Mesendoderm (in vitro differentiated cells): ENCODE measurements around the gene TMEM179.

ENCODE experiments used
- DNase-seq: peaks from one replicate; pipeline ENCODE4 v3.0.0; 2013
- H2AK5ac ChIP-seq: 2 replicates; pipeline ENCODE4 v1.6.1; 2013; ENCODE audit warnings: low read length, inconsistent platforms
- H2BK120ac ChIP-seq: 2 replicates; pipeline ENCODE4 v1.6.1; 2013; ENCODE audit warnings: low read depth, mild to moderate bottlenecking, low read length, moderate library complexity, mixed read lengths
- H2BK15ac ChIP-seq: replicated peaks from 2 replicates; pipeline ENCODE4 v1.6.1; 2013; ENCODE audit warnings: low read depth, mild to moderate bottlenecking, moderate library complexity
- H2BK5ac ChIP-seq: 2 replicates; pipeline ENCODE4 v1.6.1; 2013; ENCODE audit warnings: low read length, inconsistent platforms
- H3K18ac ChIP-seq: 2 replicates; pipeline ENCODE4 v1.6.1; 2013; ENCODE audit warnings: mild to moderate bottlenecking, low read length, mixed read lengths
- H3K23ac ChIP-seq: one replicate; pipeline ENCODE4 v1.6.1; 2013; ENCODE audit warnings: low read length
- H3K27ac ChIP-seq: 2 replicates; pipeline ENCODE4 v1.5.1; 2013; ENCODE audit warnings: low read depth, mild to moderate bottlenecking, inconsistent platforms, low read length, moderate library complexity
- H3K27me3 ChIP-seq: 2 replicates; pipeline ENCODE4 v1.6.1; 2013; ENCODE audit warnings: low read length, control low read depth, mild to moderate bottlenecking, inconsistent platforms; ENCODE audit not compliant: insufficient read depth, poor library complexity
- H3K36me3 ChIP-seq: 2 replicates; pipeline ENCODE4 v1.6.1; 2013; ENCODE audit warnings: low read length, inconsistent platforms; ENCODE audit not compliant: control insufficient read depth, insufficient read depth
- H3K4ac ChIP-seq: one replicate; pipeline ENCODE4 v1.6.1; 2013; ENCODE audit warnings: low read depth, mild to moderate bottlenecking, low read length, moderate library complexity
- H3K4me1 ChIP-seq: 2 replicates; pipeline ENCODE4 v1.6.1; 2013; ENCODE audit warnings: low read depth, low read length, inconsistent platforms; ENCODE audit not compliant: control insufficient read depth
- H3K4me2 ChIP-seq: 2 replicates; pipeline ENCODE4 v1.6.1; 2013; ENCODE audit warnings: low read length
- H3K4me3 ChIP-seq: 2 replicates; pipeline ENCODE4 v1.5.1; 2013; ENCODE audit warnings: mild to moderate bottlenecking, low read length
- H3K56ac ChIP-seq: one replicate; pipeline ENCODE4 v1.6.1; 2013; ENCODE audit warnings: low read length
- H3K79me1 ChIP-seq: 2 replicates; pipeline ENCODE4 v1.6.1; 2013; ENCODE audit warnings: low read length, inconsistent platforms
- H3K79me2 ChIP-seq: 2 replicates; pipeline ENCODE4 v1.6.1; 2013; ENCODE audit warnings: mild to moderate bottlenecking, low read length; ENCODE audit not compliant: control insufficient read depth, insufficient read depth
- H3K9ac ChIP-seq: 2 replicates; pipeline ENCODE4 v1.6.1; 2013; ENCODE audit warnings: low read length, inconsistent platforms
- H4K5ac ChIP-seq: one replicate; pipeline ENCODE4 v1.6.1; 2013; ENCODE audit warnings: low read length
- H4K8ac ChIP-seq: one replicate; pipeline ENCODE4 v1.6.1; 2013; ENCODE audit warnings: low read depth, mild to moderate bottlenecking, control low read depth, low read length, moderate library complexity
- WGBS: extraction: QIAGEN DNeasy Blood & Tissue Kit; methylation state at CpG from one replicate; pipeline ENCODE4 v1.1.7; 2013; ENCODE audit warnings: low lambda C conversion rate, missing lambda C conversion rate; ENCODE audit not compliant: insufficient coverage; ENCODE audit errors: extremely low coverage; 5-methylcytosine and 5-hydroxymethylcytosine counted together

Gene TMEM179

DNA sequence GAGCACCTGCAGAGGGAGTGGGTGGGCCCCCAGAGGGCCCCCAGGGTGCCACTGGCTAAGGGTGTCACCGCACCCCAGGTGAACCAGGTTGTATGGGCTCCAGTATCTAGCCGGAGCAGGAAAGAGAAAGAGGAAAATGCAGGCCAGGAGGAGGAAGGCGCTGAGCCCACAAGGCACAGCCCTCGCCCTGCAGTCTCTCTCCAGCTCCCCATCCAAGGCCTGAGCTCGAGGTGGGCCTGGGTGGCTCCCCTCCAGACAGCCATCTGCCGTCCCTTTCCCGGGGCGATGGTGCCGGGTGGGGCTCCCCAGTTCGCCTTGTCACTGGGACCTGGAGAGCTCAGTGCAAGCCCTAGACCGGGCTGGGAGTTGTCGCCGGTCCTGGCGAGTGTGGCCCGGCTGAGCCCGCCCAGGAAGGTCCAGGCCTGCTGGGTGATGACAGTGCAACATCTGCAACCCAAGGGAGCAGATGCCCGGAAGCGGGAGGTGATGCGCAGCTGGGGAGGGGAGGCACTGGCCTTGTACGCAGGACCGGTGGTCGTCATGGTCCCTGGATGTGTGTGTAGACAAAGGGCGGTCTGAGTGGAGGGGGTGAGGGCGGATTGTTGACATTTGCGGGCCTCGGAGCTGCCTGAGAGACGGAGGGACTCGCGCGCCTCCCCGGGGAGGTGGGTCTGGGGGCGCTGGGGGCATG lies 716 bp downstream of the TMEM179 start:
- Histone ChIP-seq H3K27ac (no peak overlapping the region), H3K4me3 (no peak overlapping the region), H3K4ac (no peak overlapping the region), H4K5ac (no peak overlapping the region), H3K9ac (no peak overlapping the region), H3K36me3 (no peaks in the 10 kb centered on the region), H3K4me1 (no peaks in the 10 kb centered on the region), H2AK5ac (no peak overlapping the region), H3K56ac (no peak overlapping the region), H3K18ac (no peak overlapping the region), H3K4me2 (no peak overlapping the region), H4K8ac (no peak overlapping the region), H3K27me3 (no peaks in the 10 kb centered on the region), H3K79me1 (no peaks in the 10 kb centered on the region), H3K79me2 (no peaks in the 10 kb centered on the region), H3K23ac (no peak overlapping the region), H2BK15ac (no peak overlapping the region), H2BK5ac (no peak overlapping the region), H2BK120ac (no peak overlapping the region)
- no CpG with 5 or more reads among the region's 32 CpGs for WGBS
- no peak for DNase-seq

DNA sequence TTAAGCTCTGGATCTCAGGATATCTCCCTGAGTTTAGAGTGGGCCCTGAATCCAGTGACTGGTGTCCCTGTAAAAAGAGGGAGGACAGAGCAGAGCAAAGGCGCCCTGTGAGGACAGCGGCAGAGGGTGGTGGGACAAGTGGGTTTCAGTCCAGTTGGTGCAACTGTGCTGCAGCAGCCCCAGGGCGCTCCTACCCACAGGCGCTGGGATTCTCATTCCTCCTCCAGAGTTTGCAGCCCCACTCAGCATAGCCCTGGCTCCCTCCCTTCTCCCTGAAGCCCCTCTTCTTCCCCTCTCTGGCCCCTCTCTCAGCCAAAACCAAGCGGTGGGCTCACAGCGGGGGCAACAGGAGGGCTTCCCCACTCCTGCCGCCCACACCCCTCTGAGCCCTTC lies 1.6 kb downstream of the TMEM179 start:
- no peak overlapping the region for H3K18ac ChIP-seq
- H3K4me1 ChIP-seq: no peaks in the 10 kb centered on the region
- no peak overlapping the region for H4K8ac ChIP-seq
- no peak overlapping the region for H2BK120ac ChIP-seq
- H4K5ac ChIP-seq: no peak overlapping the region
- no peak overlapping the region for H3K23ac ChIP-seq
- H3K36me3 ChIP-seq: no peaks in the 10 kb centered on the region
- H3K9ac ChIP-seq: no peak overlapping the region
- no peak overlapping the region for H3K4ac ChIP-seq
- H3K56ac ChIP-seq: no peak overlapping the region
- no CpG with 5 or more reads among the region's 7 CpGs for WGBS
- no peak overlapping the region for H3K4me2 ChIP-seq
- no peak overlapping the region for H3K4me3 ChIP-seq
- DNase-seq: no peak
- no peaks in the 10 kb centered on the region for H3K79me1 ChIP-seq
- H2BK15ac ChIP-seq: no peak overlapping the region
- no peak overlapping the region for H2BK5ac ChIP-seq
- H2AK5ac ChIP-seq: no peak overlapping the region
- H3K27ac ChIP-seq: no peak overlapping the region
- H3K79me2 ChIP-seq: no peaks in the 10 kb centered on the region
- no peaks in the 10 kb centered on the region for H3K27me3 ChIP-seq

DNA sequence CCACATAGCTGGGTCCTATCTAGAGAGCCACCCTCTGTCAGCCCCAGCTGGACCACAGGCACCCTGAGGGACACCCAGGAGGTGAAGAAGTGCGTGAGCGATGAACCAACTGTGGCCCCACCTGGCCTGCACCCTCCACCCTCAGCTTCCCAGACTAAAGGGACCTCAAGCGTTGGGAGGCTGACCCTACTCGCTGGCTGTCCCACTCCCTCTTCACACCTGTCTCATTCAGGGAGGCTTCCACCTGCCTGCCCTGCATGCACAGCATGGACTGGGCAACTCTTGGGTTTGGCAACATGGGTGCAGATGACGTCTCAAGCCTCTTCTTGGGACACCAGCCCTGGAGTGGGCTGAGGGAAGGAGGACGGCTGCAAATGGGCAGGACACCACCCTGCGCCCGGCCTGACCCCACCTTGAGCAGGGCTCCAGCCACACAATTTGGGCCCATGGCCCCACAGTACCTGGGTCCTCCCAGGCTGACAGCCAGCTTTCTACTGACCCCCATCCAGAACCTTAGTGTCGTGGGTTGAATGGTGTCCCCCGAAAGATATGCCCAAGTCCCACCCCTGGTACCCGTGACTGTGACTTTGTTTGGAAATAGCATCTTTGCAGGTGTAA lies 2.1 kb downstream of the TMEM179 start:
- no peaks in the 10 kb centered on the region for H3K27me3 ChIP-seq
- no peak for DNase-seq

DNA sequence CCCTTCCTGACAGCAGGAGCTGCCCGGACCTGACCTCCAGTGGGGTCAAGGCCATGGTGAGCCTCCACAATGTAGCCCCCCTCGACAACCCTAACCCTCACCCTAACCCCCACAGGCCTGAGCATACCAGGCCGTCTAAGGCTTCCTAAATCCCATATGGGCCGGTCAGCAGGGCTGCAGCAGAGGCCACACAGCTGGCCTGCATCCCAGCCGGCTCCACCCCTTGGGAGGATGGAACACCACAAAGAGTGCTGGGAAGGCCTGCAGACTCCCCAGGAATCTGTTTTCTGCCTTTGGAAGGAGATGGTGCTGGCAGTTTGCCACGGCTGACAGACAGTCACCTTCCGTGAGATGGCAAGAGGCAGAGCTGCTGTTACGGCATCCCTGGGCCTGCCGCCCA lies 2.8 kb downstream of the TMEM179 start:
- no CpG with 5 or more reads among the region's 9 CpGs for WGBS
- Histone ChIP-seq H2BK15ac (no peak overlapping the region), H4K5ac (no peak overlapping the region), H2AK5ac (no peak overlapping the region), H3K36me3 (no peaks in the 10 kb centered on the region), H3K18ac (no peak overlapping the region), H3K27ac (no peak overlapping the region), H2BK120ac (no peak overlapping the region), H3K27me3 (no peaks in the 10 kb centered on the region), H3K4ac (no peak overlapping the region), H2BK5ac (no peak overlapping the region), H4K8ac (no peak overlapping the region), H3K79me2 (no peaks in the 10 kb centered on the region), H3K23ac (no peak overlapping the region), H3K56ac (no peak overlapping the region), H3K4me2 (no peak overlapping the region), H3K4me1 (no peaks in the 10 kb centered on the region), H3K4me3 (no peak overlapping the region), H3K79me1 (no peaks in the 10 kb centered on the region), H3K9ac (no peak overlapping the region)
- no peak for DNase-seq

More for the DNA sequence above, 2.1 kb downstream of the TMEM179 start:
- no peak overlapping the region for H3K4me2 ChIP-seq
- no peak overlapping the region for H4K8ac ChIP-seq
- H2BK15ac ChIP-seq: no peak overlapping the region
- H3K56ac ChIP-seq: no peak overlapping the region
- H3K36me3 ChIP-seq: no peaks in the 10 kb centered on the region
- H3K79me1 ChIP-seq: no peaks in the 10 kb centered on the region
- no peaks in the 10 kb centered on the region for H3K4me1 ChIP-seq
- H3K4me3 ChIP-seq: no peak overlapping the region
- H4K5ac ChIP-seq: no peak overlapping the region
- no peak overlapping the region for H3K9ac ChIP-seq
- no peak overlapping the region for H2BK120ac ChIP-seq
- H3K79me2 ChIP-seq: no peaks in the 10 kb centered on the region
- H3K18ac ChIP-seq: no peak overlapping the region
- H3K23ac ChIP-seq: no peak overlapping the region
- no peak overlapping the region for H2BK5ac ChIP-seq
- no peak overlapping the region for H2AK5ac ChIP-seq
- WGBS: no CpG with 5 or more reads among the region's 11 CpGs
- H3K27ac ChIP-seq: no peak overlapping the region
- H3K4ac ChIP-seq: no peak overlapping the region

DNA sequence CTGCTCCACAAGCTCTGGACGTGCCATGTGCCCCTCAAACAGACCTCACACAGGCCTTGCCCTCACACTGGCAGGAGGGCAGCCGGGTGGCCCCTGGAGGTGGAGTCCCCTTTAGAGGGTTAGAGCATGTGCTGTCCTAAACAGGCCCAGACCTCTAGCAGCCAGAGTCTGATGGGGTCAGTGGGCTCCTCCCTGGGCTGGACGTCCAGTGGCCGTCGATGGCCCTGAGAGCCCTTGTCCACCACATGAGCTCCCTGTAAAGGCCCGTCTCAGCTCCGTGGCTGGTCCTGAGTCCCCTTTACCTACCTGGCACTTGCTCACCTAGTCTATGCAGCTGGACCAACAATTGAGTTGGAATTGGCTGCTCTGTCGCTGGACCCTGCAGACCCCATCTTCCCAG lies 3.8 kb downstream of the TMEM179 start:
- H3K23ac ChIP-seq: no peak overlapping the region
- DNase-seq: no peak
- H4K5ac ChIP-seq: no peak overlapping the region
- H4K8ac ChIP-seq: no peak overlapping the region
- H3K4me2 ChIP-seq: no peak overlapping the region
- no peak overlapping the region for H2BK120ac ChIP-seq
- no peaks in the 10 kb centered on the region for H3K36me3 ChIP-seq
- no peak overlapping the region for H2AK5ac ChIP-seq
- no peak overlapping the region for H3K4me3 ChIP-seq
- WGBS: no CpG with 5 or more reads among the region's 8 CpGs
- H3K79me2 ChIP-seq: no peaks in the 10 kb centered on the region
- no peak overlapping the region for H3K18ac ChIP-seq
- no peak overlapping the region for H3K4ac ChIP-seq
- H3K9ac ChIP-seq: no peak overlapping the region
- H3K27ac ChIP-seq: no peak overlapping the region
- no peaks in the 10 kb centered on the region for H3K27me3 ChIP-seq
- no peaks in the 10 kb centered on the region for H3K79me1 ChIP-seq
- H3K56ac ChIP-seq: no peak overlapping the region
- H2BK5ac ChIP-seq: no peak overlapping the region
- H3K4me1 ChIP-seq: no peaks in the 10 kb centered on the region
- no peak overlapping the region for H2BK15ac ChIP-seq
